GM19455 (cell line): ENCODE data around the gene PRLR.

Source experiments
- ATAC-seq: cut with Tn5 transposase; IDR thresholded peaks from one replicate; pipeline ENCODE4 v1.9.1; 2021; ENCODE audit not compliant: unreplicated experiment

PRLR gene

DNA sequence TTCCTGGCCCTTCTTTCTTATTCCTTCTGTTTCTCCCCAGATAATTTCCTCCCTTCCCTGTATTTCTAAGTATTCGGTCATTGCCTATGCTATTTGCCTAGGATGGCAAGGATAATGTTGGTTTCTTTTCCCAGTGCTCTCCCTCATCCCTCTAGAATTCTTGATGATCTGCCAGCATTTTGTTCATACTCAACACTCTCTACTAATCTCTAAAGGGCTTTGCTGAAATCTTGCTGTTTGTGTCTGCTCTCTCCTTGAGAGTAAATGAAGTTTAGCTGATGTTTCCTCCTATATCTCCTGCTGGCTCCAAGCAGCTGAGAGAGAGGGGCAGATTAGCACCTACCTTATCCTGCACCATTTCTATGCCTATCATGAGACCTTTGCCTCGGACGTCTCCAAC, 220.6 kb downstream of the PRLR start:
- no peak for ATAC-seq

DNA sequence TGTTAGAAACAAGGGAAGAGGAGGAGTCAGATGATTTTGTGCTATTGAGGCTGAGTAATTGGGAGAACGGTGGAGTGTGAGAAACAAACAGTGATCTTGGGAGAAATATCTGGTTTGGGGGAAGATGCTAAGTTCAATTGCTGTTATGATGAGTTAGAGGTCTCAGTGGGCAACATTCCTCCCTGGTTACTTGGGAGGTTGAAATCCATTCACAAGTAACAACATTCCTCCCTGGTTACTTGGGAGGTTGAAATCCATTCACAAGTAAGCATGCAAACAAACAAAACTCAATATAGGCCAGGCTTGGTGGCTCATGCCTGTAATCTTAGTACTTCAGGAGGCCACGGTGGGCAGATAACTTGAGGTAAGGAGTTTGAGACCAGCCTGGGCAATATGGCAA, 221.3 kb downstream of the PRLR start:
- ATAC-seq: no peak

DNA sequence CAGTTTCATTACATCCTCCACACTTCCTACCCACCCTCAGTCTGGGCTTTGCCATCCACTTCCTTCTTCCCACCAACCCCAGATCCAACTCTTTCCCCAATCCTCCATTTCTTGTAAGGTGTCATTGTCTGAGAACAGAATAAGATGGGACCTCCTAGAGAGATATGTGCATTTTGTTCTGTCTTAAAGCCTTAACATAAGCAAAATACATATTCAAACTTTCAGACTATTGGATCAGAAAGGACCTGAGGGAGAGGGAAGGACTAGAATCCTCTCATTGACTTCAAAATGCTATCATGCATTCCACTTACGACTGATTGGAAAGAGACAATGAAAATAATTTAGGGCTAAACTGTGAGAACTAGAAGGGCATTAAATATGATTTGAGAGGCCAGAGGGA, 225.5 kb downstream of the PRLR start:
- ATAC-seq: no peak

DNA sequence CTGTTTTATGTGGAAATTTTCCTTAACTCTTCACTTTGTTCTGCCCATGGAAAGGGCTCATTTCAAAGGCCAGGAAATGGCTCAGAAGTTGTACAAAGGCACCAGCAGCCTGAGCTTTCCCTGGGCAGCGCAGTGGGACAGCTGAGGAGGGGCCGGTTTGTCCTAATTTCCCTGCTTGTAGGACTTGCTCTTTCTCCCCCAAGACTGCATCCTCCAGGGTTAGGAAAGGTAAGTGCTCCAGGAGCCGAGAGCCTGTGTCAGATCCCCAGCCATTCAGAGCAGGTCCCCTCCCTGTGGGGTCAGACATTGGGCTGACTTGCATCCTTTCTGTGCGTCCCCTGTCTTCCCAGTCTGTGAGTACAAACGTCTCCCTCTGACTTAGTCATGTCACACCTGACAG, 226.1 kb downstream of the PRLR start:
- no peak for ATAC-seq

DNA sequence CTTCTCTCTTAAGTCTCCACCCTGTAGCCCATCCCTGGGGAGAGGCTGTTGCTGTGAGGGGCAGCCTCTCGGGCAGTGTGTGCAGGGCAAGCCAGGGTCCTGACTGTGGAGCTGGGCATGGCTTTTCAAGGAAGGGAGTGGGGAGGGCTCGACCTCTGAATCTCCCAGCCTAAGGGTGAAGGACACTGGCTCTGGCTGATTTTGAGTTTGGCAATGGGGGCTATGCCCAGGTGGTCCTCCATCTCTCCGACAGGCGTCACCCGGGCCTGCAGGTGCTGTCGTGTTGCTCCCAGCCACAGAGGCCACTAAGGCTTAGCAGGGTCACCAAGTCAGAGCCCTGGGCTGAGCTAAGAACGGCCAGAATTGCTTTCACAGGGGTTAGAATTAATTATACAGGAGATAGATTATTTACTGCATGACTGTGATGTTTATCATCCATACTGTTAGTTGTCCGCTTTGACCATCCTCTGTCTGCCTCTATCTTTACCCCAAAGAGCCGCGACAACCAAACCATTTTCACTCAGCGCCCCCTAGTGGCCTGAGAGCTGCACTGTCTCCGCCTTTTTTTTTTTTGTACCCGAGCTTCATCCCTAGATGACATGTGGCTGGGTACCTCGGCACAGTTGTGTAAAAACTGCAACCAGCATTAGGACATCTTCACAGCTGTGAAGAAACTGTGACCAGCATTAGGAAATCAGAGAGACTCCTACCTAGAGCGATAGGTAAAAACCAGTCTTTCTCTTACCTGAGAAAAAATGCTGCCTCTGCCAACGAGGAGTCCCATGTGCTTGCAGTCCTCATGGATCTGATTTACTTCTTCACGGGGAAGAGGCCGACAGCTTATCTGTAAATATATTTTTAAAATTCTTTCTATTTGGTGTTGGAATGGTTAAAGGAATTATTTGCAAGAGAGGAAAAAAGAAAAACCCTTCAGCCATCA, 227.0 kb downstream of the PRLR start:
- ATAC-seq: peak; percentile 76

DNA sequence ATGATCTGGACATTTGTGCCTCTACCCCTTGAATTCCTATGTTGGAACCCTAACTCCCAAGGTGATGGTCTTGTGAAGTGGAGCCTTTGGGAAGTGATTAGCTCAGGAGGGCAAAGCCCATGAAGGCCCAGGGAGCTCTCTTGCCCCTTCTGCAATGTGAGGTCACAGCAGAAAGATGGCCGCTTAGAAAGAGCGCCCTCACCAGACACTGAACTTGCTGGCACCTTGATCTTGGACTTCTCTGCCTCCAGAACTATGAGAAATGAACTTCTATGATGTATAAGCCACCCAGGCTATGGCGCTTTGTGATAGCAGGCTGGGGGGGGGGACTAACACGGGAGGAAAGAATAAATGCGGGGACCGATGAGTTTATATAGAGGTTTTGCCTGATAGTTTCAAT, 227.8 kb downstream of the PRLR start:
- ATAC-seq: no peak

DNA sequence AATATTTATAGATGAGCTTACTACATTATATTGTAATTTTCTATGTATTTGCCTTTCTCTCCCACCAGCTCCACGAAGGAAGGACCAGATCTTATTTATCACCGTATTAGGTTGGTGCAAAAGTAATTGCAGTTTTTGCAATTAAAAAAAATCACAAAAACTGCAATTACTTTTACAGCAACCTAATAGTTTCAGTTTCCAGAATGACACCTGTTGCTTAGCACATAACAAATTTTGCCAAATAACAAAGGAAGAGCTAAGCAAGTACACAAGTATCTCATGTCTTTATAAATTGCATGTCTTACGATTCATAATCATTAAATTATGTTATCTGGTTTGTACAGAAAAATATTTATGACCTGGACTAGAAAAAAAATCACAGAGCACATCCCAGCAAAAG, 228.4 kb downstream of the PRLR start:
- ATAC-seq: no peak
